HepG2 (cell line): ENCODE results near the gene OST4. TPM values are rescaled to one million over a fixed set of nuclear protein-coding genes. Genes with fewer than 3 reads are reported as not detected.

Experiments
- ASH2L ChIP-seq: fragments of 300-600, 200-600 bp; sonication (generic); IDR thresholded peaks from 2 replicates; pipeline ENCODE4 v1.7.0; 2017; ENCODE audit warnings: low read depth, mild to moderate bottlenecking, moderate library complexity, mixed read lengths, low read length; ENCODE audit not compliant: insufficient read length
- BRD4 ChIP-seq: sonication (generic); formaldehyde crosslinking; IDR thresholded peaks from 2 replicates; pipeline ENCODE4 v1.4.0; 2020; ENCODE audit warnings: missing genetic modification reagents
- CREBL2 ChIP-seq: sonication (generic); formaldehyde crosslinking; IDR thresholded peaks from 2 replicates; pipeline ENCODE4 v1.8.1; 2023; ENCODE audit warnings: missing genetic modification reagents, mild to moderate bottlenecking, borderline replicate concordance
- GTF2F1 ChIP-seq: fragments of 150-350 bp; IDR thresholded peaks from 2 replicates; pipeline ENCODE4 v1.6.1; 2014; ENCODE audit warnings: low read length
- KDM5A ChIP-seq: fragments of 200-600 bp; sonication (generic); IDR thresholded peaks from 2 replicates; pipeline ENCODE4 v1.7.0; 2018; ENCODE audit warnings: antibody characterized with exemption, mild to moderate bottlenecking, low read length, borderline replicate concordance
- MAFK ChIP-seq, 2 experiments: IDR thresholded peaks in 1 of 2; conservative IDR thresholded peaks in 1 of 2; 2 replicates each; pipeline ENCODE4 v1.6.1; 2011; ENCODE audit warnings: improper control_type of control experiment in 2 of 2, low read length in 2 of 2
- POGK ChIP-seq: sonication (generic); formaldehyde crosslinking; conservative IDR thresholded peaks from 2 replicates; pipeline ENCODE4 v1.8.0; 2022; ENCODE audit warnings: mild to moderate bottlenecking, moderate library complexity, missing genetic modification reagents
- REL ChIP-seq: sonication (generic); formaldehyde crosslinking; conservative IDR thresholded peaks from 2 replicates; pipeline ENCODE4 v1.8.0; 2022; ENCODE audit warnings: mild to moderate bottlenecking, missing genetic modification reagents, moderate library complexity
- THAP8 ChIP-seq: sonication (generic); formaldehyde crosslinking; IDR thresholded peaks from 2 replicates; pipeline ENCODE4 v1.5.1; 2020; ENCODE audit warnings: missing genetic modification reagents, mild to moderate bottlenecking, borderline replicate concordance
- ZNF572 ChIP-seq: sonication (generic); formaldehyde crosslinking; IDR thresholded peaks from 2 replicates; pipeline ENCODE4 v1.5.1; 2020; ENCODE audit warnings: mild to moderate bottlenecking, missing genetic modification reagents
- ZNF629 ChIP-seq: sonication (generic); formaldehyde crosslinking; conservative IDR thresholded peaks from 2 replicates; pipeline ENCODE4 v1.5.0; 2020; ENCODE audit warnings: missing genetic modification reagents
- ZNF703 ChIP-seq: sonication (generic); formaldehyde crosslinking; IDR thresholded peaks from 2 replicates; pipeline ENCODE4 v1.5.1; 2020; ENCODE audit warnings: missing genetic modification reagents, mild to moderate bottlenecking, moderate library complexity, borderline replicate concordance
- ZNF709 ChIP-seq: sonication (generic); formaldehyde crosslinking; IDR thresholded peaks from 2 replicates; pipeline ENCODE4 v1.5.0; 2020; ENCODE audit warnings: mild to moderate bottlenecking, missing genetic modification reagents
- ZNF724P ChIP-seq: sonication (generic); formaldehyde crosslinking; IDR thresholded peaks from 2 replicates; pipeline ENCODE4 v1.8.0; 2022; ENCODE audit warnings: missing genetic modification reagents, borderline replicate concordance
- ZNF841 ChIP-seq: sonication (generic); formaldehyde crosslinking; IDR thresholded peaks from 2 replicates; pipeline ENCODE4 v1.8.1; 2023; ENCODE audit warnings: missing genetic modification reagents, borderline replicate concordance
- polyA plus RNA-seq, 8 experiments: library from polyadenylated mRNA; depleted of rRNA in 3 of 8; stranded (reverse) in 7 of 8; unstranded in 1 of 8; fragments of >200 nt; fragmentation: Illumina TruSeq in 4 of 8; extraction: Trizol in 4 of 8; gene quantifications; 2 replicates each; pipeline versions ENCODE4 v1.2.1 to v1.2.3, GENCODE V29; 2011 to 2016; ENCODE audit warnings: low read depth in 4 of 8, missing spikeins in 1 of 8, mixed read lengths in 1 of 8; ENCODE audit not compliant: insufficient read depth in 1 of 8
- total RNA-seq, 5 experiments: library from RNA; depleted of rRNA; stranded (reverse); fragments of >200 nt; fragmentation: Illumina TruSeq; extraction: Trizol; gene quantifications; 2 replicates each; pipeline ENCODE4 v1.2.3, GENCODE V29; 2016; ENCODE audit warnings: low read depth in 1 of 5
- TF ChIP-seq, protein P1 (sequence below): sonication (generic); formaldehyde crosslinking; IDR thresholded peaks from 2 replicates; pipeline ENCODE4 v1.5.1; 2020; ENCODE audit warnings: mild to moderate bottlenecking, missing genetic modification reagents, moderate library complexity
- TF ChIP-seq, protein P2 (sequence below): sonication (generic); formaldehyde crosslinking; IDR thresholded peaks from 2 replicates; pipeline ENCODE4 v1.5.1; 2020; ENCODE audit warnings: missing genetic modification reagents, mild to moderate bottlenecking, borderline replicate concordance
- TF ChIP-seq, protein P3 (sequence below): sonication (generic); formaldehyde crosslinking; IDR thresholded peaks from 2 replicates; pipeline ENCODE4 v1.4.0; 2020; ENCODE audit warnings: mild to moderate bottlenecking, missing genetic modification reagents

OST4 gene
- total and polyA plus RNA-seq, 2 of the 13 experiments (the other 11 are each of a cell fraction or from before 2014, with no cell fraction given) = 498 to 584 TPM

- TF ChIP-seq CREBL2 (no peak), KDM5A (no peak), POGK (CRISPR knock-in tag) (peak; percentile 80), ZNF724P (CRISPR knock-in tag) (no peak), ZNF709 (CRISPR knock-in tag) (peak; percentile 88; the same call in 1 of the 2 replicates), ZNF703 (CRISPR knock-in tag) (no peak; the same call in 1 of the 2 replicates), THAP8 (CRISPR knock-in tag) (no peak), ZNF572 (CRISPR knock-in tag) (peak; percentile 79; the same call in 1 of the 2 replicates), ZNF841 (no peak), GTF2F1 (no peak), BRD4 (peak; percentile 96), MAFK (conservative IDR thresholded peaks at IDR 0.05 in 1 of 2, IDR thresholded peaks at IDR 0.05 in 1 of 2; ENCODE audit: low read length in 2 of 2) (peak; percentile 7 to 13; a peak in 1 of 4 replicates), REL (CRISPR knock-in tag) (no peak), ASH2L (peak; percentile 80), ZNF629 (CRISPR knock-in tag) (peak; percentile 94)
- TF ChIP-seq, protein P1, sequence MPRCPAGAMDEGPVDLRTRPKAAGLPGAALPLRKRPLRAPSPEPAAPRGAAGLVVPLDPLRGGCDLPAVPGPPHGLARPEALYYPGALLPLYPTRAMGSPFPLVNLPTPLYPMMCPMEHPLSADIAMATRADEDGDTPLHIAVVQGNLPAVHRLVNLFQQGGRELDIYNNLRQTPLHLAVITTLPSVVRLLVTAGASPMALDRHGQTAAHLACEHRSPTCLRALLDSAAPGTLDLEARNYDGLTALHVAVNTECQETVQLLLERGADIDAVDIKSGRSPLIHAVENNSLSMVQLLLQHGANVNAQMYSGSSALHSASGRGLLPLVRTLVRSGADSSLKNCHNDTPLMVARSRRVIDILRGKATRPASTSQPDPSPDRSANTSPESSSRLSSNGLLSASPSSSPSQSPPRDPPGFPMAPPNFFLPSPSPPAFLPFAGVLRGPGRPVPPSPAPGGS (CRISPR knock-in tag) = peak; percentile 77
- TF ChIP-seq, protein P2, sequence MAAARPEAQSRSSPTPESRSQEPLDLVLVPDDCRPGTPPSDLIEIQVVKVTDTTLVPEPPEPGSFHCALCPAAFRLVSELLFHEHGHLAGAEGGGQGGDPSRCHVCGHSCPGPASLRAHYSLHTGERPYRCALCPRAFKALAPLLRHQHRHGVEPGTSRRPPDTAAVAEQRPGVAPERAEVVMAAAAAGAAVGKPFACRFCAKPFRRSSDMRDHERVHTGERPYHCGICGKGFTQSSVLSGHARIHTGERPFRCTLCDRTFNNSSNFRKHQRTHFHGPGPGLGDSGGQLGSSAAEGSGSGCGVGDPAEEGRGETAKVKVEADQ (CRISPR knock-in tag) = peak; percentile 88
- TF ChIP-seq, protein P3, sequence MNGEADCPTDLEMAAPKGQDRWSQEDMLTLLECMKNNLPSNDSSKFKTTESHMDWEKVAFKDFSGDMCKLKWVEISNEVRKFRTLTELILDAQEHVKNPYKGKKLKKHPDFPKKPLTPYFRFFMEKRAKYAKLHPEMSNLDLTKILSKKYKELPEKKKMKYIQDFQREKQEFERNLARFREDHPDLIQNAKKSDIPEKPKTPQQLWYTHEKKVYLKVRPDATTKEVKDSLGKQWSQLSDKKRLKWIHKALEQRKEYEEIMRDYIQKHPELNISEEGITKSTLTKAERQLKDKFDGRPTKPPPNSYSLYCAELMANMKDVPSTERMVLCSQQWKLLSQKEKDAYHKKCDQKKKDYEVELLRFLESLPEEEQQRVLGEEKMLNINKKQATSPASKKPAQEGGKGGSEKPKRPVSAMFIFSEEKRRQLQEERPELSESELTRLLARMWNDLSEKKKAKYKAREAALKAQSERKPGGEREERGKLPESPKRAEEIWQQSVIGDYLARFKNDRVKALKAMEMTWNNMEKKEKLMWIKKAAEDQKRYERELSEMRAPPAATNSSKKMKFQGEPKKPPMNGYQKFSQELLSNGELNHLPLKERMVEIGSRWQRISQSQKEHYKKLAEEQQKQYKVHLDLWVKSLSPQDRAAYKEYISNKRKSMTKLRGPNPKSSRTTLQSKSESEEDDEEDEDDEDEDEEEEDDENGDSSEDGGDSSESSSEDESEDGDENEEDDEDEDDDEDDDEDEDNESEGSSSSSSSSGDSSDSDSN = peak; percentile 78
These were observed 24.5 kb upstream of the OST4 start (continued) for GRCh38 chr2:27095745-27096651.
